GM21825 (cell line): ENCODE measurements around the gene CORO6.
A peak's percentile ranks its signal among the peaks of the same experiment; 100 is the strongest.
"Not testable (repeated sequence)": the region's sequence is repeated elsewhere in the genome, so short reads cannot be mapped to it uniquely, and the experiment has no call there.

Experiments
- ATAC-seq: cut with Tn5 transposase; IDR thresholded peaks from one replicate; pipeline ENCODE4 v1.9.1; 2021; ENCODE audit warnings: mild to moderate bottlenecking, moderate library complexity; ENCODE audit not compliant: unreplicated experiment

CORO6 gene

GRCh38 chr17:29622337-29623282 is at the start of gene CORO6:
CORO6 (minus strand) TSS chr17:29622912; CDS start chr17:29621421, 1,491 bp downstream.
- ATAC-seq, result peak; percentile 44

GRCh38 chr17:29671661-29672060 is 48.9 kb upstream of the CORO6 start:
- ATAC-seq, result no peak

GRCh38 chr17:29669266-29669665 is 46.6 kb upstream of the CORO6 start:
- no peak for ATAC-seq

DNA sequence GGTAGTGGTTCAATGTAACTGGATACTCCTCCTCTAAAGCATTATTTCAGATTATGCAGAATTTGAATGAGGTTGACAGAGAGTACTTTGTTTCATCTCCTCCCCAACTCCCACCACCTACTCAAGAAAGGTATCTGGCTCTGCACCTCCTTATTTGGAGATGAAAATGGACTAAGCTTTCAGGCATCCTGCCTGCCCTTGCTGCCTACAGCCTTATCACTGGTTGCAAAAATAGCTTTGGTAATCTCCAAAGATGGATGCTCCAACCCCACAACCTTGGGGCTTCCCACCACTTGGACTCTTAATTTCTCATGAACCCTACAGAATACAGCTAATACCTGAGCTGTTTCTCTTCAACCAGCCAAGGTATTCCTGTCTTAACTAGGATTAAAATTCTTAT is 45.3 kb upstream of the CORO6 start:
- ATAC-seq, result no peak

GRCh38 chr17:29665481-29665810 is 42.7 kb upstream of the CORO6 start:
- ATAC-seq, result no peak

DNA sequence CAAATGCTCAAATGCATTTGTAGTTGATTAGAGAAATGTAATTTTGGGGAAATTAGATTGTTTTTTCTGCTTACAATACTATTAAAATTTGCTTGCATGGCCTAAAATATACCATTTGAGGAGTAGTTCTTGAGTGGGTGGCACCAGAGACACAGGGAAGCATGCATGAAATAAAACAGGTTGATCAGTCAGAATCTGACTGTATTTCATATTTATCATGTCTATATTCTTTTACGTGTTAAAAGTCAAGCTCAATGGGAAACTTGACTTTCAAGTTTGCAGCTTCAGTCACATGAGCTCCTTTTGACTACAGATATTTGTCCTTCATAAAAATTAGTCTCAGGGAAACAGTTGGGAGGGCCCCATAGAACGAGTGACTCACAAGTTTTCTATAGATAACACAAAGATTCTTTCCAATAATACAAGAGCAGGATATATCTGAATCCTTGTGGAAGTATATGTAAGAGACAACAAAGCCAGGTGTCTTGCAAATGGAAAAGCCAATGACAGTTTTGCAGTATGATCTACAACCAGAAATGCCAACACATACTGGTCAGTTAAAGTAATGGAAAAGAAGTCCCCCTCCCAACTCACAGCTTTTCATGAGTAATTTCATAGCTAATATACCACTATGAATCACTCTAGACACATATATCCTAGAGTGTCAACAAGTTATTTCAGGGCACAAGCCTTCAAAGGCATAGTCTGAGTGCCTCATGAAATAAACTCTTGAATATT is 42.2 kb upstream of the CORO6 start:
- ATAC-seq, result no peak

GRCh38 chr17:29663155-29663554 is 40.4 kb upstream of the CORO6 start:
- no peak for ATAC-seq

GRCh38 chr17:29661213-29661612 is 38.5 kb upstream of the CORO6 start:
- no peak for ATAC-seq

DNA sequence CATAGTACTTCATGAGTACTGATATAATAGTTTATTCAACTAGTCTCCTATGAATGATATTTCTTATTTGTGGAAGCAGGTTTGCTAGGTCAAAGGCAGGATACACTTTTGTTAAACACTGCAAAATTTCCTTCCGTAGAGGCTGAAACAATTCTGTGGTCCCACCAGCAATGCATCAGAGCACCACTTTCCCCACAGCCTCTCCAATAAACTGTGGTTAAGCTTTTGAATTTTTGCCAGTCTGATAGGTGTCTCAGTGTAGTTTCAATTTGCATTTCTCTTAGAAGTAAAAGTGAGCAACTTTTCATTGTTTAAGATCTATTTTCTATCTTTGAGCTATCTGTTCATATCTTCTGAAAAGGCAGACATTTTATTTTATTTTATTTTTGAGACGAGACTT is 36.4 kb upstream of the CORO6 start:
- ATAC-seq, result no peak

DNA sequence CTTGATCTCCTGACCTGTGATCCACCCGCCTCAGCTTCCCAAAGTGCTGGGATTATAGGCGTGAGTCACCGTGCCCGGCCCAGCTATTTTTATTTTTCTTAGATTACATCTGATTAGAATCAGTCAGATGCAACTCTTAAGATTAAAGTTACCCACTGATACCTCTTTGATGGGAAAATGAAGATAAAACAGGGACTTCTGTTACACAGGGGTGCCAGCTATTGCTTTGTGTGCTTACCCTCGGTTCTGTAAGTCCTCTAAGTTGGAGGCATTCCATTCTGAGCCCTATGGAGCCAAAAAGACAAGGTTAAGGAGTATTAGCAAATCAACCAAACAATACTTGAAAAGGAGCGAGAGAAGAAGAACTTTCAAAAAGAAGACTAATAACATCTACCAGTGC is 32.6 kb upstream of the CORO6 start:
- no peak for ATAC-seq

- no peak for ATAC-seq
Measured at GRCh38 chr17:29653995-29654714, 31.4 kb upstream of the CORO6 start.

GRCh38 chr17:29652976-29653375 is 30.3 kb upstream of the CORO6 start:
- ATAC-seq, result no peak

DNA sequence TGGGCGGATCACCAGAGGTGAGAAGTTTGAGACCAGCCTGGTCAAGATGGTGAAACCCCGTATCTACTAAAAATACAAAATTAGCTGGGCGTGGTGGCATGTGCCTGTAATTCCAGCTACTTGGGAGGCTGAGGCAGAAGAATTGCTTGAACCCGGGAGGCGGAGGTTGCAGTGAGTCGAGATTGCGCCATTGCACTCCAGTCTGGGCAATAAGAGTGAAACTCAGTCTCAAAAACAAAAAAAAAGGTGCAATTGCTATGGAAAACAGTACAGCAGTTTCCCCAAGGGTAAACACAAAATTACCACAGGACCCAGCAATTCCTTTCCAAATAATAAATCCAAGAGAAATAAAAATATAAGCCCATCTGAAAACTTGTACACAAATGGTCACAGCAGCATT is 29.2 kb upstream of the CORO6 start:
- ATAC-seq, result not testable (repeated sequence)

DNA sequence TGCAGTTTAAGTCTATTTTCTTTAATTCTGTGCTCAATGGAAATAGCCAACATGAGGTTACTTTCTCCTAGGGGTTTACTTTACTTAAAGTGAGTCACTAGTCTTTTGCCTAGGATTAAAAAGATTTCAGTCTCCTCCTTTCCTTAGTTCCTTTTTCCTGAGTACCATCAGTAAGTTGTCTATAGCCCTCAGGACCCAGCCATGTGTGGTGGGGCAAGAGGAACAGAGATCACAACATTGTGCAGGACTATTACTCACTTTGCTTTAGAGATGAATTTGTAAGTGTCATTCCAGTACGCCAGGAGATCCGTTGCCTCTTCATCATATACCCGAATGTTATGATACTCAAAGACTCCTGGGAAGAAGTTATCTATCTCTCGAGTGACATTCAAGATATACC is 27.7 kb upstream of the CORO6 start:
- no peak for ATAC-seq

- no peak for ATAC-seq
Measured at GRCh38 chr17:29649359-29649758, 26.6 kb upstream of the CORO6 start.

DNA sequence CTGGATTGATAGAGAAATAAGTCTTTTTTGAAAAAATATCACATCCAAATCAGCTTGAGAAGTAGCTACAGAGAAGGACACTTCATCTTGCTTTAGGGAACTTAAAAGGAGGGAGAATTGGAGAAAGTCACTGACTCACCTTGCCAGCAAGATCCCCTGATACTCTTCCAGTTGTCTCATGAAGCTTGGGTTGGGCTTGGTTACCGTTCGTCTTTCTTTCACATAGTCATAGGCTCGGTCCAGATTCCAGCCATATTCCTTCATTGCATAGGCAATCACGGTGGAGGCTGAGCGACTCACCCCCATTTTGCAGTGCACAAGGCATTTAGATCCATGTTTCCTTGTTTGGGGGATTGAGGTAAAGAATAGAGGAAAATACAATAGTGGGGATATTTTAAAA is 25.3 kb upstream of the CORO6 start:
- ATAC-seq, result no peak

GRCh38 chr17:29645515-29646051 is 22.9 kb upstream of the CORO6 start:
- no peak for ATAC-seq

DNA sequence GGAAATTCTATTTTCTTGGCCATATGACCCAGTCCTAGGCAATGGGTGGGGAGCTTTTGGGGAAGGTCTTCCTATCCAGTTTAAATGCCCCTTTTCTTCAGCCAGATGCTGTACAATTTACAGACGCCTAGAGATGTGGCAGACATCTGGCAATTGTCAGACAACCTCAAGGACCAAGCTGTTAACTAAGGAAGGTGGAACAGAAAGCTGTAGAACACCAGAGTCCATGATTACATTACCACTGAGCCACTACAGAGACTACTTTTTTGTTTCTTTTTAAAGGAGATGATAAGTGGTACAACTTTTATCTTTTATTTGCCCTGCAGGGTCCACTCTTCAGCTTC is 21.1 kb upstream of the CORO6 start:
- no peak for ATAC-seq

DNA sequence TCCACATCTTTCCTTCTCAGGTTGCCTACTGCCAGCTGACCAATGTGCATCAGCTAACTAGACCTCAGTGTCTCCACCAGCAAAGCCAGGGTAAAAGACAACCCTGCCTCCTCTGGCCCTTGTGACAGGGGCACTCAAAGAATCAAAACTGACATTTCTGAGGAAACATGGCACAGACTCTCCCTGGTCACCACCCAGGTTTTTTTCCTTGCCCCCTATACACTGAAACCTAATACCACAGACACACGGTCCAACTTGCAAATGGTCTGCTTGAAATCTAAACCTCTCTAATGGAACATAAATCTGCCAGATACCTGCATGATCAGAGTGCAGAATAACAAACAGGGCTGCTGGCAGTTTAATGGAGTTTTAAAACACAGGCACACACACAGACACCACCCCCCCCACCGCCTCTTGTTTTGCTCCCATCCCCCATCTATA is 19.5 kb upstream of the CORO6 start:
- no peak for ATAC-seq

GRCh38 chr17:29640981-29641642 is 18.4 kb upstream of the CORO6 start:
- ATAC-seq, result no peak

- ATAC-seq, result no peak
Measured at GRCh38 chr17:29640413-29640812, 17.7 kb upstream of the CORO6 start.
